ENCODE measurements around the gene GGN.

GRCh38 chr19:38381138-38381537, 6.7 kb downstream of the GGN start:
- TF ChIP-seq KLF13 (CRISPR knock-in tag; IDR thresholded peaks at IDR 0.05), result no peak
- TF ChIP-seq, protein P1, sequence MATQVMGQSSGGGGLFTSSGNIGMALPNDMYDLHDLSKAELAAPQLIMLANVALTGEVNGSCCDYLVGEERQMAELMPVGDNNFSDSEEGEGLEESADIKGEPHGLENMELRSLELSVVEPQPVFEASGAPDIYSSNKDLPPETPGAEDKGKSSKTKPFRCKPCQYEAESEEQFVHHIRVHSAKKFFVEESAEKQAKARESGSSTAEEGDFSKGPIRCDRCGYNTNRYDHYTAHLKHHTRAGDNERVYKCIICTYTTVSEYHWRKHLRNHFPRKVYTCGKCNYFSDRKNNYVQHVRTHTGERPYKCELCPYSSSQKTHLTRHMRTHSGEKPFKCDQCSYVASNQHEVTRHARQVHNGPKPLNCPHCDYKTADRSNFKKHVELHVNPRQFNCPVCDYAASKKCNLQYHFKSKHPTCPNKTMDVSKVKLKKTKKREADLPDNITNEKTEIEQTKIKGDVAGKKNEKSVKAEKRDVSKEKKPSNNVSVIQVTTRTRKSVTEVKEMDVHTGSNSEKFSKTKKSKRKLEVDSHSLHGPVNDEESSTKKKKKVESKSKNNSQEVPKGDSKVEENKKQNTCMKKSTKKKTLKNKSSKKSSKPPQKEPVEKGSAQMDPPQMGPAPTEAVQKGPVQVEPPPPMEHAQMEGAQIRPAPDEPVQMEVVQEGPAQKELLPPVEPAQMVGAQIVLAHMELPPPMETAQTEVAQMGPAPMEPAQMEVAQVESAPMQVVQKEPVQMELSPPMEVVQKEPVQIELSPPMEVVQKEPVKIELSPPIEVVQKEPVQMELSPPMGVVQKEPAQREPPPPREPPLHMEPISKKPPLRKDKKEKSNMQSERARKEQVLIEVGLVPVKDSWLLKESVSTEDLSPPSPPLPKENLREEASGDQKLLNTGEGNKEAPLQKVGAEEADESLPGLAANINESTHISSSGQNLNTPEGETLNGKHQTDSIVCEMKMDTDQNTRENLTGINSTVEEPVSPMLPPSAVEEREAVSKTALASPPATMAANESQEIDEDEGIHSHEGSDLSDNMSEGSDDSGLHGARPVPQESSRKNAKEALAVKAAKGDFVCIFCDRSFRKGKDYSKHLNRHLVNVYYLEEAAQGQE (IDR thresholded peaks at IDR 0.05; ENCODE audit: borderline replicate concordance in 1 of 2, low read depth in 1 of 2, low read length in 2 of 2), result no peak
- no peak for TF ChIP-seq HCFC1 (IDR thresholded peaks at IDR 0.05; ENCODE audit: low read depth, low read length)
- TF ChIP-seq, protein P2, sequence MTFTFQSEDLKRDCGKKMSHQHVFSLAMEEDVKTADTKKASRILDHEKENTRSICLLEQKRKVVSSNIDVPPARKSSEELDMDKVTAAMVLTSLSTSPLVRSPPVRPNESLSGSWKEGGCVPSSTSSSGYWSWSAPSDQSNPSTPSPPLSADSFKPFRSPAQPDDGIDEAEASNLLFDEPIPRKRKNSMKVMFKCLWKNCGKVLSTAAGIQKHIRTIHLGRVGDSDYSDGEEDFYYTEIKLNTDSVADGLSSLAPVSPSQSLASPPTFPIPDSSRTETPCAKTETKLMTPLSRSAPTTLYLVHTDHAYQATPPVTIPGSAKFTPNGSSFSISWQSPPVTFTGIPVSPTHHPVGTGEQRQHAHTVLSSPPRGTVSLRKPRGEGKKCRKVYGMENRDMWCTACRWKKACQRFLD (CRISPR knock-in tag; IDR thresholded peaks at IDR 0.05; ENCODE audit: borderline replicate concordance), result no peak
